ENCODE results near the gene ERCC5. TPM values are rescaled to one million over a fixed set of nuclear protein-coding genes. Genes with fewer than 3 reads are reported as not detected.

ERCC5 gene
- total and polyA plus RNA-seq, 9 of the 15 experiments (the other 6 are each of a cell fraction or from before 2014, with no cell fraction given): 7.4 to 43.1 (median 33.9) TPM

DNA sequence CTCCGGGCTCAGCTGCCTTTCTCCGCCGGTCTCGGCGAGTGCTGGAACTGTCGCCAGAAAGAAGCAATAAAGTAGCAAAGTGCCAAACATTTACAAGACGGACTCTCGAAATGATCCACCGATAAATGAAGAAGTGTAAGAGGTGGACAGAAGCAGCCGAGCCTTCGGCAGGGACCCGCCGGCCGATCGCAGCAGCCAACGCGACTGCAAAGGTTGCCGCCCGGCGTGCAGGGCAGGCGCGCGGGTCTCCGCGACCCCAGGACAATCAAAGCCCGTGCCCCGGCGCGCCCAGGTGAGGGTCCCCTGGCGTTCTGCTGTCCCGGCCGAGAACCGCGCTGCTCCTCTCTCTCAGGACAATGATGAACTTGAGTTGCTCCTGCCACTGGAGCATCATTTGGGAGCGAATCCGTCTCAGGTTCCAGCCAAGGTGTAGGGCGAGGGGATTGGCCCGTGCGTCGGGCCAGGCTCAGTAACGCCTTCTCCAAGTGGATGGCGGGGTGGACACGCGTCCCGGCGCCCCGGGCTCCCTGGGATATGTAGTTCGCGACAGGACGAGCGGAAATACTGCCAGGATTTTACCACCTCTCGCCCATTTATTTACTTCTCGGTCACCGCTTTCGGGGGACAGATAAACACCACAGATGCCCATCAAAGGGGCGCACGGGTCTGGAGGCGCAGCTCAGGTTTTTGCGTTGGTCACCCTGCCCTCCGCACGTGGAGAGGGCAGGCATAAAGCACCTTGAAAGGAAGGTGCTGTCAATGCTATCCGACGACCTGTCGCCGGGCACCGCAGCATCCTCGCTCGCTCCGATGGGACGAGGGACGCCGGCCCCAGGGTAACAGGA, 47.0 kb upstream of the ERCC5 start, which contains the start of the genes BIVM and POGLUT2 (continued):
- no peak for TF ChIP-seq TCF3 (CRISPR knock-in tag; IDR thresholded peaks at IDR 0.05)
- 0 out of 2 replicates have a peak, but pooled peaks have one; percentile 31 for TF ChIP-seq SP1 (CRISPR knock-in tag; IDR thresholded peaks at IDR 0.05)
- TF ChIP-seq PTBP1 (IDR thresholded peaks at IDR 0.05; ENCODE audit: low read depth, low read length): no peak
- TF ChIP-seq CTBP1 (IDR thresholded peaks at IDR 0.05; ENCODE audit: borderline replicate concordance): peak; percentile 95
- peak; percentile 52; the same call in 1 of the 2 replicates for TF ChIP-seq GABPB1 (CRISPR knock-in tag; IDR thresholded peaks at IDR 0.05)
- TF ChIP-seq BDP1 (IDR thresholded peaks at IDR 0.05; ENCODE audit: insufficient read depth, insufficient read length): no peak
- TF ChIP-seq CBX5 (IDR thresholded peaks at IDR 0.05; ENCODE audit: borderline replicate concordance, low read depth): no peak
- no peak for TF ChIP-seq EHMT2 (IDR thresholded peaks at IDR 0.05)
- no peak for TF ChIP-seq MTA2 (IDR thresholded peaks at IDR 0.05; ENCODE audit: low read depth)
- no peak for TF ChIP-seq CTCF (IDR thresholded peaks at IDR 0.05 in 2 of 3, conservative IDR thresholded peaks at IDR 0.05 in 1 of 3; ENCODE audit: insufficient read depth in 2 of 3, low read depth in 1 of 3, low read length in 3 of 3)
- TF ChIP-seq, protein P1, sequence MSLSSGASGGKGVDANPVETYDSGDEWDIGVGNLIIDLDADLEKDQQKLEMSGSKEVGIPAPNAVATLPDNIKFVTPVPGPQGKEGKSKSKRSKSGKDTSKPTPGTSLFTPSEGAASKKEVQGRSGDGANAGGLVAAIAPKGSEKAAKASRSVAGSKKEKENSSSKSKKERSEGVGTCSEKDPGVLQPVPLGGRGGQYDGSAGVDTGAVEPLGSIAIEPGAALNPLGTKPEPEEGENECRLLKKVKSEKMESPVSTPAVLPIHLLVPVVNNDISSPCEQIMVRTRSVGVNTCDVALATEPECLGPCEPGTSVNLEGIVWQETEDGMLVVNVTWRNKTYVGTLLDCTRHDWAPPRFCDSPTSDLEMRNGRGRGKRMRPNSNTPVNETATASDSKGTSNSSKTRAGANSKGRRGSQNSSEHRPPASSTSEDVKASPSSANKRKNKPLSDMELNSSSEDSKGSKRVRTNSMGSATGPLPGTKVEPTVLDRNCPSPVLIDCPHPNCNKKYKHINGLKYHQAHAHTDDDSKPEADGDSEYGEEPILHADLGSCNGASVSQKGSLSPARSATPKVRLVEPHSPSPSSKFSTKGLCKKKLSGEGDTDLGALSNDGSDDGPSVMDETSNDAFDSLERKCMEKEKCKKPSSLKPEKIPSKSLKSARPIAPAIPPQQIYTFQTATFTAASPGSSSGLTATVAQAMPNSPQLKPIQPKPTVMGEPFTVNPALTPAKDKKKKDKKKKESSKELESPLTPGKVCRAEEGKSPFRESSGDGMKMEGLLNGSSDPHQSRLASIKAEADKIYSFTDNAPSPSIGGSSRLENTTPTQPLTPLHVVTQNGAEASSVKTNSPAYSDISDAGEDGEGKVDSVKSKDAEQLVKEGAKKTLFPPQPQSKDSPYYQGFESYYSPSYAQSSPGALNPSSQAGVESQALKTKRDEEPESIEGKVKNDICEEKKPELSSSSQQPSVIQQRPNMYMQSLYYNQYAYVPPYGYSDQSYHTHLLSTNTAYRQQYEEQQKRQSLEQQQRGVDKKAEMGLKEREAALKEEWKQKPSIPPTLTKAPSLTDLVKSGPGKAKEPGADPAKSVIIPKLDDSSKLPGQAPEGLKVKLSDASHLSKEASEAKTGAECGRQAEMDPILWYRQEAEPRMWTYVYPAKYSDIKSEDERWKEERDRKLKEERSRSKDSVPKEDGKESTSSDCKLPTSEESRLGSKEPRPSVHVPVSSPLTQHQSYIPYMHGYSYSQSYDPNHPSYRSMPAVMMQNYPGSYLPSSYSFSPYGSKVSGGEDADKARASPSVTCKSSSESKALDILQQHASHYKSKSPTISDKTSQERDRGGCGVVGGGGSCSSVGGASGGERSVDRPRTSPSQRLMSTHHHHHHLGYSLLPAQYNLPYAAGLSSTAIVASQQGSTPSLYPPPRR (CRISPR knock-in tag; IDR thresholded peaks at IDR 0.05; ENCODE audit: borderline replicate concordance): no peak
- TF ChIP-seq EZH2 (IDR thresholded peaks at IDR 0.05; ENCODE audit: borderline replicate concordance, low read depth, low read length): no peak
- no peak for TF ChIP-seq SMARCE1 (IDR thresholded peaks at IDR 0.05)
- no peak for TF ChIP-seq ZNF77 (CRISPR knock-in tag; IDR thresholded peaks at IDR 0.05)
- TF ChIP-seq RBM22 (IDR thresholded peaks at IDR 0.05; ENCODE audit: low read depth, low read length, poor library complexity, severe bottlenecking): no peak
- peak; percentile 53 for TF ChIP-seq TAF1 (IDR thresholded peaks at IDR 0.05; ENCODE audit: control insufficient read depth, extremely low read depth, insufficient read depth, low read length, severe bottlenecking)
- TF ChIP-seq, protein P2, sequence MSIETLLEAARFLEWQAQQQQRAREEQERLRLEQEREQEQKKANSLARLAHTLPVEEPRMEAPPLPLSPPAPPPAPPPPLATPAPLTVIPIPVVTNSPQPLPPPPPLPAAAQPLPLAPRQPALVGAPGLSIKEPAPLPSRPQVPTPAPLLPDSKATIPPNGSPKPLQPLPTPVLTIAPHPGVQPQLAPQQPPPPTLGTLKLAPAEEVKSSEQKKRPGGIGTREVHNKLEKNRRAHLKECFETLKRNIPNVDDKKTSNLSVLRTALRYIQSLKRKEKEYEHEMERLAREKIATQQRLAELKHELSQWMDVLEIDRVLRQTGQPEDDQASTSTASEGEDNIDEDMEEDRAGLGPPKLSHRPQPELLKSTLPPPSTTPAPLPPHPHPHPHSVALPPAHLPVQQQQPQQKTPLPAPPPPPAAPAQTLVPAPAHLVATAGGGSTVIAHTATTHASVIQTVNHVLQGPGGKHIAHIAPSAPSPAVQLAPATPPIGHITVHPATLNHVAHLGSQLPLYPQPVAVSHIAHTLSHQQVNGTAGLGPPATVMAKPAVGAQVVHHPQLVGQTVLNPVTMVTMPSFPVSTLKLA (conservative IDR thresholded peaks at IDR 0.05): peak; percentile 55 to 73

Data from K562 (cell line).